ENCODE measurements around the gene ELOVL1. TPM values are rescaled to one million over a fixed set of nuclear protein-coding genes. Genes with fewer than 3 reads are reported as not detected.
"Not testable (repeated sequence)": the region's sequence is repeated elsewhere in the genome, so short reads cannot be mapped to it uniquely, and the experiment has no call there.

ELOVL1 gene
- total RNA-seq, 1 experiment from 2014 or later = 91.3 TPM

DNA sequence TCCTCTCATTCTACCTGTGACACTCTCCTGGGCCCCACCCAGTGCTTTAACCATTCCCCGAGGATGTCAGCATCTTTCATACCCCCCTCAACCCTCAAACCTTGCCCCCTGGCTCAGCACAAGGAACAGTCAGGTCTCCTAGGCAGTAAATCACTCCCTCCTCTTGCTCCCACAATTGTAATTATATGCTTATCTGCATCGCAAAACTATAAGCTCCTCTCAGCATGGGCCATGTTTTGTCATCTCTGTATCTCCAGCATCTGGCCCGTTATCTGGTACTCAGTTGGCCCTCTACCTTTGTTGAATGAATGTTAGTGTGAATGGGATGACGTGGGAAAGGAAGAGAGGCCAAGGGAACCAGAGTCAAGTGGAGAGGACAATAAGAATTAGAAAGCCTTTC is 2.8 kb upstream of the ELOVL1 start:
- Histone ChIP-seq H3K9ac (ENCODE audit: low read length) (0 out of 2 replicates have a peak overlapping the region, but pooled peaks have one; percentile 15), H3K36me3 (ENCODE audit: control insufficient read depth in 1 of 2, insufficient read depth in 2 of 2, low read length in 2 of 2) (no peaks in the 10 kb centered on the region), H3K79me2 (ENCODE audit: insufficient read depth, low read length) (peaks cover 40% of the 10 kb centered on the region), H3K9me2 (ENCODE audit: insufficient read depth) (no peaks in the 10 kb centered on the region), H3K27ac (ENCODE audit: low read depth, low read length) (peak overlapping the region; percentile 93), H4K20me1 (ENCODE audit: insufficient read depth) (no peaks in the 10 kb centered on the region), H3K9me3 (ENCODE audit: control insufficient read depth in 1 of 2, insufficient read depth in 1 of 2, low read depth in 1 of 2, low read length in 2 of 2) (no peaks in the 10 kb centered on the region), H3K4me1 (ENCODE audit: control insufficient read depth in 1 of 2, insufficient read depth in 2 of 2, low read length in 2 of 2) (peaks cover 40 to 83% of the 10 kb centered on the region in 2 experiments), H3K4me2 (ENCODE audit: low read length) (peak overlapping the region; percentile 66; the same call in 1 of the 2 replicates), H2AFZ (ENCODE audit: low read depth, low read length, poor library complexity, severe bottlenecking) (no peak overlapping the region), H3K27me3 (ENCODE audit: insufficient read depth, low read length) (no peaks in the 10 kb centered on the region), H3K4me3 (replicated peaks in 1 of 2; ENCODE audit: low read depth in 1 of 2, low read length in 2 of 2) (no peak overlapping the region)
- CTCF ChIA-PET = no interaction called here
- intact Hi-C loops (cut with micrococcal nuclease) = no loop called here
- TF ChIP-seq POLR2AphosphoS5 (IDR thresholded peaks at IDR 0.05; ENCODE audit: low read depth, low read length) (peak; percentile 47), ZNF274 (IDR thresholded peaks at IDR 0.05; ENCODE audit: low read depth, low read length) (no peak)
- POLR2A ChIA-PET = no interaction called here
- RAD21 ChIA-PET (ENCODE audit: low non-redundant PET in 1 of 2, low total read pairs in 2 of 2, uncharacterized antibody in 2 of 2, unreplicated experiment in 2 of 2) = interaction anchor here in 1 of 2 experiments (0.7 kb wide), 1 partner anchor 285 kb away, joined by 3 read pairs; no protein-coding TSS in a partner anchor
- DNase-seq (ENCODE audit: low read depth, low spot score) (no peak), ATAC-seq (no peak)
- no TSS peak for BruUV-seq (replicated peaks)

DNA sequence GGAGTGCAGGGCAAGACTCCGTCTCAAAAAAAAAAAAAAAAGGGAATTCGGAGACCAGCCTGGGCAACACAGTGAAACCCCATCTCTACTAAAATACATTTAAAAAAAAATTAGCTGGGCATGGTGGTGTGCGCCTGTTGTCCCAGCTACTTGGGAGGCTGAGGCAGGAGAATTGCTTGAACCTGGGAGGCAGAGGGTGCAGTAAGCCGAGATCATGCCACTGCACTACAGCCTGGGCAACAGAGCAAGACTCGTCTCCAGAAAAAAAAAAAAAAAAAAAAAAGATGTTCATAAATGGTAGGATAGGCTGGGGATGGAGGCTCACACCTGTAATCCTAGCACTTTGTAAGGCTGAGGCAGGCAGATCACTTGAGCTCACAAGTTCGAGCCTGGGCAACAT is 2.0 kb upstream of the ELOVL1 start:
- CTCF ChIA-PET; H3K9ac ChIP-seq (ENCODE audit: low read length); DNase-seq (ENCODE audit: low read depth, low spot score); ATAC-seq; intact Hi-C loops (cut with micrococcal nuclease); H3K4me3 ChIP-seq (replicated peaks in 1 of 2; ENCODE audit: low read depth in 1 of 2, low read length in 2 of 2); H3K36me3 ChIP-seq (ENCODE audit: control insufficient read depth in 1 of 2, insufficient read depth in 2 of 2, low read length in 2 of 2); H3K27ac ChIP-seq (ENCODE audit: low read depth, low read length); H4K20me1 ChIP-seq (ENCODE audit: insufficient read depth); H3K9me3 ChIP-seq (ENCODE audit: control insufficient read depth in 1 of 2, insufficient read depth in 1 of 2, low read depth in 1 of 2, low read length in 2 of 2); H3K9me2 ChIP-seq (ENCODE audit: insufficient read depth); H3K27me3 ChIP-seq (ENCODE audit: insufficient read depth, low read length); H2AFZ ChIP-seq (ENCODE audit: low read depth, low read length, poor library complexity, severe bottlenecking); BruUV-seq (replicated peaks); POLR2A ChIA-PET: not testable (repeated sequence)
- H3K4me1 ChIP-seq (ENCODE audit: control insufficient read depth in 1 of 2, insufficient read depth in 2 of 2, low read length in 2 of 2) = peaks cover 41 to 85% of the 10 kb centered on the region in 2 experiments
- peaks cover 48% of the 10 kb centered on the region for H3K79me2 ChIP-seq (ENCODE audit: insufficient read depth, low read length)
- RAD21 ChIA-PET (ENCODE audit: low non-redundant PET in 1 of 2, low total read pairs in 2 of 2, uncharacterized antibody in 2 of 2, unreplicated experiment in 2 of 2) = interaction anchor here in 1 of 2 experiments (0.7 kb wide), 1 partner anchor 284 kb away, joined by 3 read pairs; no protein-coding TSS in a partner anchor
- H3K4me2 ChIP-seq (ENCODE audit: low read length) = peak overlapping the region; percentile 15; the same call in 1 of the 2 replicates
